Measurements from ENCODE around the gene CSRNP3. TPM values are rescaled to one million over a fixed set of nuclear protein-coding genes. Genes with fewer than 3 reads are reported as not detected.
A peak's percentile ranks its signal among the peaks of the same experiment; 100 is the strongest.
"Not testable (repeated sequence)": the region's sequence is repeated elsewhere in the genome, so short reads cannot be mapped to it uniquely, and the experiment has no call there.

CSRNP3 gene
- total RNA-seq, 1 experiment from 2014 or later, result 1.3 TPM

DNA sequence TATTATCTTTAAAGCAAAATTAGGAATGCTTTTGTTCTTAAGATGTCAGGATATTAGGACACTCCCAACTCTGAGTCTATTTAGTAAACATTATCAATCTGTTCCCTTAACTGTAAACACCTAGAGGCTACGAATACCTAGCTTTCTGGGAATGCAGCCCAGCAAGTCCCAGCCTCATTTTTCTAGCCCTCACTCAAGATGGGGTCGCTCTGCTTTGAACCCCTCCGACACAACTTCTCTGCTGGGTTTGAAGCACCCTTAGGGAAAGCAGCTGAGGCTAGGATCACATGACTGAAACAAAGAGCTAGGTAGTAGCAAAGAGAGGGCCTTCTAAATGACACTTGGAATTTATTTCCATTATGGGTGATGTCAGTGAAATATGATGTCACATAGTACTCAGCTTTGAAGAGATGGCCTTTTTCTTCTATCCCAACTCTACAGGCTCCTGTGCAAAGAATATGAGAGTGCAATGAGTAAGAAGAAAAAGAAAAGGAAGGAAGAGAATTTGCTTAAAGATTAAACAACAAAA, 114.7 kb downstream of the CSRNP3 start:
- TF ChIP-seq, protein P1, sequence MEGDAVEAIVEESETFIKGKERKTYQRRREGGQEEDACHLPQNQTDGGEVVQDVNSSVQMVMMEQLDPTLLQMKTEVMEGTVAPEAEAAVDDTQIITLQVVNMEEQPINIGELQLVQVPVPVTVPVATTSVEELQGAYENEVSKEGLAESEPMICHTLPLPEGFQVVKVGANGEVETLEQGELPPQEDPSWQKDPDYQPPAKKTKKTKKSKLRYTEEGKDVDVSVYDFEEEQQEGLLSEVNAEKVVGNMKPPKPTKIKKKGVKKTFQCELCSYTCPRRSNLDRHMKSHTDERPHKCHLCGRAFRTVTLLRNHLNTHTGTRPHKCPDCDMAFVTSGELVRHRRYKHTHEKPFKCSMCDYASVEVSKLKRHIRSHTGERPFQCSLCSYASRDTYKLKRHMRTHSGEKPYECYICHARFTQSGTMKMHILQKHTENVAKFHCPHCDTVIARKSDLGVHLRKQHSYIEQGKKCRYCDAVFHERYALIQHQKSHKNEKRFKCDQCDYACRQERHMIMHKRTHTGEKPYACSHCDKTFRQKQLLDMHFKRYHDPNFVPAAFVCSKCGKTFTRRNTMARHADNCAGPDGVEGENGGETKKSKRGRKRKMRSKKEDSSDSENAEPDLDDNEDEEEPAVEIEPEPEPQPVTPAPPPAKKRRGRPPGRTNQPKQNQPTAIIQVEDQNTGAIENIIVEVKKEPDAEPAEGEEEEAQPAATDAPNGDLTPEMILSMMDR (IDR thresholded peaks at IDR 0.05; ENCODE audit: insufficient read depth in 1 of 2, low read depth in 1 of 2, low read length in 1 of 2, severe bottlenecking in 1 of 2, unreplicated experiment in 1 of 2), result no peak
- Mint-ChIP-seq H3K36me3 (ENCODE audit: insufficient read depth, unreplicated experiment) (peaks cover 4% of the 10 kb centered on the region), H3K9me3 (ENCODE audit: unreplicated experiment) (no peaks in the 10 kb centered on the region), H3K4me3 (ENCODE audit: unreplicated experiment) (peak overlapping the region; percentile 17), H3K27me3 (ENCODE audit: insufficient read depth, unreplicated experiment) (no peaks in the 10 kb centered on the region), H3K27ac (ENCODE audit: unreplicated experiment) (peak overlapping the region; percentile 25), H3K4me1 (ENCODE audit: low read depth, unreplicated experiment) (peaks cover 6% of the 10 kb centered on the region)
- ChIA-PET CTCF (no interaction called here), POLR2A (no interaction called here)
- intact Hi-C loops (cut with micrococcal nuclease; ENCODE audit: unreplicated experiment), result no loop called here
- H3K27me3 ChIP-seq (replicated peaks; ENCODE audit: control insufficient read depth, insufficient read depth, low read length), result no peaks in the 10 kb centered on the region
- H3K9me3 ChIP-seq, result no peaks in the 10 kb centered on the region
- no TSS peak for BruUV-seq (replicated peaks)
- no peaks in the 10 kb centered on the region for H3K36me3 ChIP-seq (ENCODE audit: control insufficient read depth, insufficient read depth, low read length)
- H3K4me1 ChIP-seq, result peaks cover 6% of the 10 kb centered on the region; the same call in 1 of the 2 replicates
- peak; percentile 35 to 65 for DNase-seq
- H3K4me3 ChIP-seq (ENCODE audit: low read depth, low read length), result no peak overlapping the region

DNA sequence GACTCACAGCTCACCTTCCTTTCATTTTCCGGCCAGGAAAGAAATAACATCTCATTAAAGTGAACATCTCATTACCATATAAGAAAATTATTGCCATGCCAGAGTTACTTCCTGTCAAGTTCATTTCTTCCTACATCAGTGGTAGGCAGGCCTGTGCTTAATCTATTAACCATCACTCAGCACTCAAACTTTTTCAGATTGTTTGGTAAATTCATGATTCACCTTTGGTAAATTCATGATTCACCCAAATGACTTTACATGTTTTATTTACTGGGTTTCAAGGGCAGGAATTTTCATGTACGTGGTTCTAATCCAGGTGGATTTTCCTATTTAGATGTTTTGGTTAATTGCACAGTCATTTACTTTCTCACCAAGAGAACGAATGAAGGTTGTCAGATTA, 116.5 kb downstream of the CSRNP3 start:
- BruUV-seq (replicated peaks), result no TSS peak
- no peaks in the 10 kb centered on the region for H3K27me3 Mint-ChIP-seq (ENCODE audit: insufficient read depth, unreplicated experiment)

GRCh38 chr2:165587335-165587938, 117.9 kb downstream of the CSRNP3 start:
- no peak overlapping the region for H3K27ac Mint-ChIP-seq (ENCODE audit: unreplicated experiment)
- no TSS peak for BruUV-seq (replicated peaks)
- no peak for DNase-seq
- H3K4me3 Mint-ChIP-seq (ENCODE audit: unreplicated experiment), result no peak overlapping the region
- TF ChIP-seq, protein P1 (IDR thresholded peaks at IDR 0.05; ENCODE audit: insufficient read depth in 1 of 2, low read depth in 1 of 2, low read length in 1 of 2, severe bottlenecking in 1 of 2, unreplicated experiment in 1 of 2), result no peak
- POLR2A ChIA-PET, result interaction anchor here (0.5 kb wide), 1 partner anchor 745 kb away, joined by 4 read pairs; no protein-coding TSS in a partner anchor
- peaks cover 6% of the 10 kb centered on the region; the same call in 1 of the 2 replicates for H3K4me1 ChIP-seq
- peaks cover 4% of the 10 kb centered on the region for H3K36me3 Mint-ChIP-seq (ENCODE audit: insufficient read depth, unreplicated experiment)
- 0 out of 2 replicates have a peak, but pooled peaks cover 9% of the 10 kb centered on the region for H3K9me3 ChIP-seq
- H3K9me3 Mint-ChIP-seq (ENCODE audit: unreplicated experiment), result peaks cover 11% of the 10 kb centered on the region
- CTCF ChIA-PET, result no interaction called here
- H3K4me1 Mint-ChIP-seq (ENCODE audit: low read depth, unreplicated experiment), result peaks cover 6% of the 10 kb centered on the region
- H3K4me3 ChIP-seq (ENCODE audit: low read depth, low read length), result no peak overlapping the region
- H3K36me3 ChIP-seq (ENCODE audit: control insufficient read depth, insufficient read depth, low read length), result no peaks in the 10 kb centered on the region
- intact Hi-C loops (cut with micrococcal nuclease; ENCODE audit: unreplicated experiment), result no loop called here
- no peaks in the 10 kb centered on the region for H3K27me3 Mint-ChIP-seq (ENCODE audit: insufficient read depth, unreplicated experiment)
- H3K27me3 ChIP-seq (replicated peaks; ENCODE audit: control insufficient read depth, insufficient read depth, low read length), result no peaks in the 10 kb centered on the region

More for the DNA sequence above, 116.5 kb downstream of the CSRNP3 start:
- Histone ChIP-seq H3K9me3 (0 out of 2 replicates have a peak, but pooled peaks cover under 1% of the 10 kb centered on the region), H3K36me3 (ENCODE audit: control insufficient read depth, insufficient read depth, low read length) (no peaks in the 10 kb centered on the region), H3K4me1 (peaks cover 6% of the 10 kb centered on the region; the same call in 1 of the 2 replicates), H3K4me3 (ENCODE audit: low read depth, low read length) (no peak overlapping the region), H3K27me3 (replicated peaks; ENCODE audit: control insufficient read depth, insufficient read depth, low read length) (no peaks in the 10 kb centered on the region)
- Mint-ChIP-seq H3K27ac (ENCODE audit: unreplicated experiment) (no peak overlapping the region), H3K36me3 (ENCODE audit: insufficient read depth, unreplicated experiment) (peaks cover 4% of the 10 kb centered on the region), H3K9me3 (ENCODE audit: unreplicated experiment) (peaks cover 7% of the 10 kb centered on the region), H3K4me3 (ENCODE audit: unreplicated experiment) (no peak overlapping the region), H3K4me1 (ENCODE audit: low read depth, unreplicated experiment) (peaks cover 6% of the 10 kb centered on the region)
- ChIA-PET POLR2A (no interaction called here), CTCF (no interaction called here)
- TF ChIP-seq, protein P1 (IDR thresholded peaks at IDR 0.05; ENCODE audit: insufficient read depth in 1 of 2, low read depth in 1 of 2, low read length in 1 of 2, severe bottlenecking in 1 of 2, unreplicated experiment in 1 of 2), result no peak
- DNase-seq, result no peak
- intact Hi-C loops (cut with micrococcal nuclease; ENCODE audit: unreplicated experiment), result no loop called here

DNA sequence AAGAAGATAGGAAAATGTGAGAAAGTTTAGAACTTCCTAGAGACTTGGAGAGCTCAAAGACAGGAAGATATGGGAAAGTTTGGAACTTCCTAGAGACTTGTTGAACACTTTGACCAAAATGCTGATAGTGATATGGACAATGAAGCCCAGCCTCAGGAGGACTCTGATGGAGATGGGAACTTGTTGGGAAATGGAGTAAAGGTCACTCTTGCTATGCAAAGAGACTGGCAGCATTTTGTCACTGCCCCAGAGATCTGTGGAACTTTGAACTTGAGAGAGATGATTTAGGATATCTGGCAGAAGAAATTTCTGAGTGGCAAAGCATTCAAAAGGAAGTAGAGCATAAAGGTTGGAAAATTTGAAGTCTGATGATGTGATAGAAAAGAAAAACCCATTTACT, 121.5 kb downstream of the CSRNP3 start:
- BruUV-seq (replicated peaks); H3K4me1 Mint-ChIP-seq (ENCODE audit: low read depth, unreplicated experiment); H3K9me3 ChIP-seq; H3K4me3 Mint-ChIP-seq (ENCODE audit: unreplicated experiment); H3K36me3 ChIP-seq (ENCODE audit: control insufficient read depth, insufficient read depth, low read length); H3K4me1 ChIP-seq; CTCF ChIA-PET; H3K27ac Mint-ChIP-seq (ENCODE audit: unreplicated experiment); H3K27me3 ChIP-seq (replicated peaks; ENCODE audit: control insufficient read depth, insufficient read depth, low read length); intact Hi-C loops (cut with micrococcal nuclease; ENCODE audit: unreplicated experiment); H3K27me3 Mint-ChIP-seq (ENCODE audit: insufficient read depth, unreplicated experiment); POLR2A ChIA-PET; H3K36me3 Mint-ChIP-seq (ENCODE audit: insufficient read depth, unreplicated experiment); H3K4me3 ChIP-seq (ENCODE audit: low read depth, low read length); DNase-seq: not testable (repeated sequence)
- peaks cover 11% of the 10 kb centered on the region for H3K9me3 Mint-ChIP-seq (ENCODE audit: unreplicated experiment)

All from Caco-2 (cell line).